OCI-LY3 (cell line): ENCODE data around the gene DENND5A.

Source experiments
- H2AFZ ChIP-seq: fragments of 200-600, 300-600 bp; shearing (Covaris generic); 2 replicates; pipeline ENCODE4 v1.6.0; 2014; ENCODE audit warnings: antibody characterized with exemption, low read depth, low read length
- H3K27ac ChIP-seq: fragments of 200-600, 300-600 bp; sonication (generic); 2 replicates; pipeline ENCODE4 v1.5.1; 2014; ENCODE audit warnings: mild to moderate bottlenecking, low read length, moderate library complexity, mixed read lengths
- H3K27me3 ChIP-seq: fragments of 200-600, 300-600 bp; sonication (generic); 2 replicates; pipeline ENCODE4 v1.6.1; 2014; ENCODE audit warnings: low read depth, low read length, mixed read lengths
- H3K36me3 ChIP-seq: fragments of 200-600, 300-600 bp; sonication (generic); replicated peaks from 2 replicates; pipeline ENCODE3; 2014; ENCODE audit warnings: low read depth, low read length, mixed read lengths
- H3K4me1 ChIP-seq: fragments of 300-600, 200-600 bp; sonication (generic); 2 replicates; pipeline ENCODE4 v1.6.1; 2014; ENCODE audit warnings: low read length, mixed read lengths
- H3K4me2 ChIP-seq: fragments of 200-600, 300-600 bp; sonication (generic); 2 replicates; pipeline ENCODE4 v1.6.1; 2014; ENCODE audit warnings: low read length, mixed read lengths
- H3K4me3 ChIP-seq: fragments of 300-600, 200-600 bp; sonication (generic); 2 replicates; pipeline ENCODE4 v1.5.1; 2014; ENCODE audit warnings: antibody characterized with exemption, mild to moderate bottlenecking, low read length, moderate library complexity
- H3K79me2 ChIP-seq: fragments of 300-600, 200-600 bp; shearing (Covaris generic); 2 replicates; pipeline ENCODE4 v1.6.1; 2014; ENCODE audit warnings: mild to moderate bottlenecking, low read length, mixed read lengths
- H3K9ac ChIP-seq: fragments of 300-600, 200-600 bp; shearing (Covaris generic); 2 replicates; pipeline ENCODE4 v1.6.0; 2014; ENCODE audit warnings: mild to moderate bottlenecking, low read length, moderate library complexity
- H3K9me3 ChIP-seq: fragments of 200-600, 300-600 bp; shearing (Covaris generic); 2 replicates; pipeline ENCODE4 v1.6.1; 2014; ENCODE audit warnings: low read length, mixed read lengths; ENCODE audit not compliant: insufficient read depth
- H4K20me1 ChIP-seq: fragments of 200-600, 300-600 bp; sonication (generic); 2 replicates; pipeline ENCODE4 v1.6.1; 2016; ENCODE audit warnings: low read length, mixed read lengths; ENCODE audit not compliant: insufficient read depth
- CTCF ChIP-seq: fragments of 200-600, 300-600 bp; sonication (generic); IDR thresholded peaks from 2 replicates; pipeline ENCODE4 v1.5.1; 2014; ENCODE audit warnings: antibody characterized with exemption, low read length, low read depth
- EZH2phosphoT487 ChIP-seq: fragments of 200-600 bp; shearing (Covaris generic); IDR thresholded peaks from 2 replicates; pipeline ENCODE4 v1.6.1; 2018; ENCODE audit warnings: antibody characterized with exemption, mixed run types, low read depth

The DENND5A gene

GRCh38 chr11:9092072-9092471, 173.1 kb downstream of the DENND5A start:
- no peak overlapping the region for H3K4me2 ChIP-seq
- H3K27me3 ChIP-seq = no peaks in the 10 kb centered on the region
- H3K4me3 ChIP-seq = no peak overlapping the region

GRCh38 chr11:9091044-9091922, 173.9 kb downstream of the DENND5A start, which contains the start of gene SCUBE2:
SCUBE2 (minus strand) TSS chr11:9091599; CDS start chr11:9091528, 71 bp downstream.
- no peak for TF ChIP-seq CTCF
- no peak for TF ChIP-seq EZH2phosphoT487
- Histone ChIP-seq H3K27me3 (no peaks in the 10 kb centered on the region), H3K9me3 (no peaks in the 10 kb centered on the region), H3K4me1 (no peaks in the 10 kb centered on the region), H3K27ac (no peak within 1 kb of the TSS), H2AFZ (no peak within 1 kb of the TSS), H3K4me2 (no peak within 1 kb of the TSS), H3K79me2 (no peaks in the 10 kb centered on the region), H3K36me3 (no peaks in the 10 kb centered on the region), H3K9ac (no peak within 1 kb of the TSS), H4K20me1 (no peaks in the 10 kb centered on the region), H3K4me3 (no peak within 1 kb of the TSS)

More at GRCh38 chr11:9092072-9092471, 173.1 kb downstream of the DENND5A start:
- Histone ChIP-seq H3K9me3 (no peaks in the 10 kb centered on the region), H3K36me3 (no peaks in the 10 kb centered on the region), H3K79me2 (no peaks in the 10 kb centered on the region), H4K20me1 (no peaks in the 10 kb centered on the region), H3K27ac (no peak overlapping the region), H3K9ac (no peak overlapping the region), H3K4me1 (no peaks in the 10 kb centered on the region), H2AFZ (no peak overlapping the region)
- TF ChIP-seq CTCF = no peak
- TF ChIP-seq EZH2phosphoT487 = no peak

DNA sequence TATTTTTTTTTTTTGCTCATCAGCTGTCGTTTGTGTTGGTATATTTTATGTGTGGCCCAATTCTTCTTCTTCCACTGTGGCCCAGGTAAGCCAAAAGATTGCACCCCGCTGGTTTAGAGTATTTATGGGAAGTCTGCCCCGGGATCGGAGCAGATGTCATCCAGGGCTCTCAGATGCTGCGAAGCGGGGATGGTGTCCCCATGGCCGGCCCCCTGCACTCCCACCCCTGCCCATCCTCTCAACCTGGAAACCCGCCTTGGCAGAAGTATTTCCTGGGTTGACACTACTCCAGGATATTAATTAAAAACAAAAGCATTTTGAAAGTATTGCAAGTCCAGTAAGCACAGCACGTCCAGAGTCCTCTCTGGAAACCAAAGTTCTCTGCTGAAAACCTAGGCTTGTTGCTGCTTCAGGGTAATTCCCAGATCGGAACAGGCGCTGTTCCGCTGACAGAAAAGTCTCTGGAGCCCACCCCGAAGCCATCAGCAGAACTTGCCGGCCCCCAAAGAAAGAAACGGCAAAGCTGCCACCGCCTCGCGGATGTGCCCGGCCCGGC, 174.6 kb downstream of the DENND5A start:
- Histone ChIP-seq H3K9ac (no peak overlapping the region), H2AFZ (no peak overlapping the region), H3K36me3 (no peaks in the 10 kb centered on the region), H4K20me1 (no peaks in the 10 kb centered on the region), H3K4me3 (no peak overlapping the region), H3K79me2 (no peaks in the 10 kb centered on the region), H3K9me3 (no peaks in the 10 kb centered on the region), H3K4me2 (no peak overlapping the region), H3K27ac (no peak overlapping the region), H3K4me1 (no peaks in the 10 kb centered on the region), H3K27me3 (no peaks in the 10 kb centered on the region)
- no peak for TF ChIP-seq CTCF
- TF ChIP-seq EZH2phosphoT487 = no peak

DNA sequence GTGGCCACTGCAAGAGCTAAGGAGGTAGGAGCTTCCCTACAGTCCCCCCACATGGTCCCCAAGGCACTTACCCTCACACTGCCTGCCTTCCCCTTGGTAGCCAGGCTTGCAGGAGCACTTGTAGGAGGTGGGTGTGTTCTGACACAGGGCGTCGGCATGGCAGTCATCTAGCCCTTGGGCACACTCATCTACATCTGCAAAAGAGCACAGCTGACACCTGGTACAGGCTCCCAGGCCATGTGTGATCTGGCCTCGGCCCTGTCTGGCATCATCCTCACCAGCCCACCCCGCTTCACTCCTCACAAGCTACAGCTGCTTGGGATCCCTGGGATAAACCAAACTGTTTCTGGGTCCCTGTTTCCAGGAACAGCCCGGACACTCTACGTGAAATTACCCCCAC, 175.5 kb downstream of the DENND5A start:
- Histone ChIP-seq H3K9me3 (no peaks in the 10 kb centered on the region), H3K4me2 (no peak overlapping the region), H3K27ac (no peak overlapping the region), H3K27me3 (no peaks in the 10 kb centered on the region), H2AFZ (no peak overlapping the region), H3K4me3 (no peak overlapping the region), H3K4me1 (no peaks in the 10 kb centered on the region), H3K36me3 (no peaks in the 10 kb centered on the region), H4K20me1 (no peaks in the 10 kb centered on the region), H3K79me2 (no peaks in the 10 kb centered on the region), H3K9ac (no peak overlapping the region)
- TF ChIP-seq EZH2phosphoT487 = no peak
- no peak for TF ChIP-seq CTCF
